B cell (primary cell): ENCODE results near the gene SUGCT.

Experiments used
- EZH2 ChIP-seq: IDR thresholded peaks from 2 replicates; pipeline ENCODE4 v1.6.1; 2012; ENCODE audit warnings: borderline replicate concordance, low read depth, mild to moderate bottlenecking, moderate library complexity, low read length; ENCODE audit not compliant: insufficient read depth, poor library complexity, severe bottlenecking
- TF ChIP-seq, protein P1 (sequence below): fragments of 200-600 bp; IDR thresholded peaks from one replicate; pipeline ENCODE4 v1.8.0; 2022; ENCODE audit warnings: antibody characterized with exemption, mild to moderate bottlenecking

DNA sequence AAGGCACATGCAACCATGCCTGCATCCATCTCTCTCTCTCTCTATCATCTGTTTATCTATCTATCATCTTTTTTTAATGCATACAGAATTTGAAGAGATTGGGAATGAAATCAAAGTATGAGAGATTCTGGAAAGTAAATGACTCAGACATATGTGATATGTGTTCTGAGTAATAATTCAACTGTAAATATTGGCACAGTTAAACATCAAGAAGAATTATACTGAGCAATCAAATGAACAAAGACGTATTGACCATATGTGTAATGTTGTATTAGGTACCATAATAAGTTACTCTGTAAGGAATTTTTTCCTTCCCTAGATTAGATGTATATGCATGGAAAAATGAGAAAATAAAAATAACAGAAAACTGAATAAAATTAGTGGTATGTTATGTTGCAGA is 108.3 kb downstream of the SUGCT start:
- TF ChIP-seq, protein P1, sequence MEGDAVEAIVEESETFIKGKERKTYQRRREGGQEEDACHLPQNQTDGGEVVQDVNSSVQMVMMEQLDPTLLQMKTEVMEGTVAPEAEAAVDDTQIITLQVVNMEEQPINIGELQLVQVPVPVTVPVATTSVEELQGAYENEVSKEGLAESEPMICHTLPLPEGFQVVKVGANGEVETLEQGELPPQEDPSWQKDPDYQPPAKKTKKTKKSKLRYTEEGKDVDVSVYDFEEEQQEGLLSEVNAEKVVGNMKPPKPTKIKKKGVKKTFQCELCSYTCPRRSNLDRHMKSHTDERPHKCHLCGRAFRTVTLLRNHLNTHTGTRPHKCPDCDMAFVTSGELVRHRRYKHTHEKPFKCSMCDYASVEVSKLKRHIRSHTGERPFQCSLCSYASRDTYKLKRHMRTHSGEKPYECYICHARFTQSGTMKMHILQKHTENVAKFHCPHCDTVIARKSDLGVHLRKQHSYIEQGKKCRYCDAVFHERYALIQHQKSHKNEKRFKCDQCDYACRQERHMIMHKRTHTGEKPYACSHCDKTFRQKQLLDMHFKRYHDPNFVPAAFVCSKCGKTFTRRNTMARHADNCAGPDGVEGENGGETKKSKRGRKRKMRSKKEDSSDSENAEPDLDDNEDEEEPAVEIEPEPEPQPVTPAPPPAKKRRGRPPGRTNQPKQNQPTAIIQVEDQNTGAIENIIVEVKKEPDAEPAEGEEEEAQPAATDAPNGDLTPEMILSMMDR, result no peak
- TF ChIP-seq EZH2, result no peak
